BJ (cell line): ENCODE measurements around the gene DPYSL5. TPM values are rescaled to one million over a fixed set of nuclear protein-coding genes. Genes with fewer than 3 reads are reported as not detected.

Experiments used
- CTCF ChIA-PET: fragments of 350-600 bp; formaldehyde crosslinking; extraction: SDS; loops from one replicate; lab custom pipeline; 2021; ENCODE audit warnings: antibody characterized with exemption, inconsistent platforms; lab: Yijun Ruan, JAX
- POLR2A ChIA-PET: fragments of 300-600 bp; sonication (Branson Sonifier 250); formaldehyde crosslinking; extraction: SDS; loops from one replicate; lab custom pipeline; 2021; ENCODE audit warnings: antibody characterized with exemption; lab: Charles Lee
- DNase-seq: peaks from one replicate; pipeline ENCODE4 v3.0.0-alpha.2; 2011; ENCODE audit warnings: low read depth
- H3K27me3 ChIP-seq: 2 replicates; pipeline ENCODE4 v1.6.0; 2011; ENCODE audit warnings: low read length; ENCODE audit not compliant: control insufficient read depth, insufficient read depth
- H3K36me3 ChIP-seq: 2 replicates; pipeline ENCODE4 v1.5.1; 2011; ENCODE audit warnings: low read length; ENCODE audit not compliant: control insufficient read depth, insufficient read depth
- H3K4me3 ChIP-seq: 2 replicates; pipeline ENCODE4 v1.5.1; 2011; ENCODE audit warnings: low read depth, mild to moderate bottlenecking, control low read depth, low read length
- polyA minus RNA-seq: library from RNA; depleted of rRNA, polyadenylated mRNA; stranded (reverse); fragments of >200 nt; gene quantifications from 2 replicates; pipeline ENCODE4 v1.2.3, GENCODE V29; 2011; rRNA and poly(A)+ RNA removed
- polyA plus RNA-seq: library from polyadenylated mRNA; depleted of rRNA; stranded (reverse); fragments of >200 nt; gene quantifications from 2 replicates; pipeline ENCODE4 v1.2.3, GENCODE V29; 2011; rRNA removed
- TF ChIP-seq, protein P1 (sequence below): IDR thresholded peaks from 2 replicates; pipeline ENCODE4 v1.5.1; 2011; ENCODE audit warnings: low read depth, mild to moderate bottlenecking, control low read depth, inconsistent platforms, low read length, moderate library complexity; ENCODE audit not compliant: insufficient read depth

The DPYSL5 gene, protein sequence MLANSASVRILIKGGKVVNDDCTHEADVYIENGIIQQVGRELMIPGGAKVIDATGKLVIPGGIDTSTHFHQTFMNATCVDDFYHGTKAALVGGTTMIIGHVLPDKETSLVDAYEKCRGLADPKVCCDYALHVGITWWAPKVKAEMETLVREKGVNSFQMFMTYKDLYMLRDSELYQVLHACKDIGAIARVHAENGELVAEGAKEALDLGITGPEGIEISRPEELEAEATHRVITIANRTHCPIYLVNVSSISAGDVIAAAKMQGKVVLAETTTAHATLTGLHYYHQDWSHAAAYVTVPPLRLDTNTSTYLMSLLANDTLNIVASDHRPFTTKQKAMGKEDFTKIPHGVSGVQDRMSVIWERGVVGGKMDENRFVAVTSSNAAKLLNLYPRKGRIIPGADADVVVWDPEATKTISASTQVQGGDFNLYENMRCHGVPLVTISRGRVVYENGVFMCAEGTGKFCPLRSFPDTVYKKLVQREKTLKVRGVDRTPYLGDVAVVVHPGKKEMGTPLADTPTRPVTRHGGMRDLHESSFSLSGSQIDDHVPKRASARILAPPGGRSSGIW
- polyA plus RNA-seq (not detected in 2 replicates), polyA minus RNA-seq (not detected in 2 replicates)

DNA sequence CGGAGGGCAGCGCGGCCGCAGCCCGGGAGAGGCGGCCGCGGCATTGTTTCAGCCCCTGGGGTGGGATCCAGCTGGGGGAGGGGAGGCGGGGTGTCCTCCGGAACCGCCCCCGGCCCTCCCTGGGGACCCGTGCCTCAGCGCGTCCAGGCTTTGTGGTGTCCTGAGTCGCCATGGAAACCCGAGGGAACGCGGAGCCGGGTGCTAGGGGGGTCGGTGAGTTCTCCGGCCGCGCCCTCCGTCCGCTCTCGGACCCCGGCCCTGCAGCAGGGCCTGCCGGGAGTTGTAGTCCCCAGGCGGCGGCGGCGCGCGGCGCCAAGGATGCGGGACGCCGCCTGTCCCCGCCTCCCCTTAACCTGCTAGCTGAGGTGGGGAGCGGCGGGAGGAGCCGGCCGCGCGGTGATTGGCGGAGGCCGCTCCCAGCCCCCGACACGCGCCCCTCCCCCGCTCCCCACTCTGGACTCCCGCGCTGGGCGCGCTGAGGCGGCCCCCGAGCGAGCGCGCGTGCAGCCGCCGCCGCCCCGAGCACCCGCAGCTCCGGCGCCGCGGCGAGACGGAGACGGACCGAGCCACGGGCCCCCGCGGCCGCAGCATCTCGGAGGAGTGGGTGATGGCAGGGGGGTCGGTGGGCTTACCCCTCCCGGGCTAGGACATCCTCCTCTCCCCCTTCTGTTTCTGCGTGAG lies at the start of gene DPYSL5:
DPYSL5 (plus strand) TSS at position 478 of the 681 bp plus-strand sequence. CDS start 50,368 bp downstream, outside the sequence.
- Histone ChIP-seq H3K27me3 (peaks cover 58% of the 10 kb centered on the region), H3K4me3 (no peak within 1 kb of the TSS), H3K36me3 (no peaks in the 10 kb centered on the region)
- no peak for DNase-seq
- TF ChIP-seq, protein P1, sequence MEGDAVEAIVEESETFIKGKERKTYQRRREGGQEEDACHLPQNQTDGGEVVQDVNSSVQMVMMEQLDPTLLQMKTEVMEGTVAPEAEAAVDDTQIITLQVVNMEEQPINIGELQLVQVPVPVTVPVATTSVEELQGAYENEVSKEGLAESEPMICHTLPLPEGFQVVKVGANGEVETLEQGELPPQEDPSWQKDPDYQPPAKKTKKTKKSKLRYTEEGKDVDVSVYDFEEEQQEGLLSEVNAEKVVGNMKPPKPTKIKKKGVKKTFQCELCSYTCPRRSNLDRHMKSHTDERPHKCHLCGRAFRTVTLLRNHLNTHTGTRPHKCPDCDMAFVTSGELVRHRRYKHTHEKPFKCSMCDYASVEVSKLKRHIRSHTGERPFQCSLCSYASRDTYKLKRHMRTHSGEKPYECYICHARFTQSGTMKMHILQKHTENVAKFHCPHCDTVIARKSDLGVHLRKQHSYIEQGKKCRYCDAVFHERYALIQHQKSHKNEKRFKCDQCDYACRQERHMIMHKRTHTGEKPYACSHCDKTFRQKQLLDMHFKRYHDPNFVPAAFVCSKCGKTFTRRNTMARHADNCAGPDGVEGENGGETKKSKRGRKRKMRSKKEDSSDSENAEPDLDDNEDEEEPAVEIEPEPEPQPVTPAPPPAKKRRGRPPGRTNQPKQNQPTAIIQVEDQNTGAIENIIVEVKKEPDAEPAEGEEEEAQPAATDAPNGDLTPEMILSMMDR: no peak
- CTCF ChIA-PET: interaction anchor here (1.7 to 7.2 kb wide), 7 partner anchors 8 to 231 kb away, joined by 4 to 154 read pairs (median 23); no protein-coding TSS in a partner anchor
- POLR2A ChIA-PET: no interaction called here

DNA sequence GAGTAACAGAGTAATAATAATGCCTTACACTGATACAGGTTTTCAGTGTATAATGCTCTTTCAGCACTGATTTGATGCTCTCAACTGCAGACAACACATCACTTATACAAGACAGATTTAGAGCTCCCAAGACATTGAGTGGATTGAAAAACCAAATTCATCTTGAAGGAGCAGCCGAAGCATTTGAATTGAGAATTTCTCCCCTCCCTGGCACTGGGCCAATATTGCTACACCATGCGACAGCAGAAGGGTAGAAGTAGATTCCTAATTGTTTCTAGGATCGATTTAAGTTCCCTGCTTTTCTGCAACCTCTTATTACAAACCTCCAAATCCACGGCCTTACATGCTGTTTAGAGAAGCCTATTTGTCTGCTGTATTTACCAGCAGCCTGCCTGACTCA lies 46.6 kb upstream of the DPYSL5 start:
- CTCF ChIA-PET: no interaction called here
- H3K27me3 ChIP-seq: no peaks in the 10 kb centered on the region
- no peak overlapping the region for H3K4me3 ChIP-seq
- TF ChIP-seq, protein P1: no peak
- POLR2A ChIA-PET: no interaction called here
- no peak for DNase-seq
- no peaks in the 10 kb centered on the region for H3K36me3 ChIP-seq

DNA sequence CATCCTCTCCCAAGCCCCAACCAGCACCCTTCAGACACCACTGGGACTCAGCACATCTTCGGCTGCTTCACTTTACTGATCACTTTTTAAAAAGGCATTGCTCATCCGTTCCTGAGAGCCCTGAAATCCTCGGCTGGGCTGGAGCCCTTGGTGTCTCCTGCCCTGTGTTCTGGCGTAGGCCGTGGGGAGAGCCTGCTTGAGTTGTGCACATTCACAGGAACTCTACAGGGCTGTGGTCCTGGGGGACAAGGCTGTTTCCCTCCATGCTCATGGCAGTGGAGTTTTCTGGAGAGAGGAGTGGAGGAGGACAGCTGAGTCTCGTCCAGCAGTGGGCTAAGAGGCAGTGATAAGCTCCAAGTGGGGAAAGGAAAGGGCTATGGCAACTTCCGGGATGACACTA lies 46.1 kb upstream of the DPYSL5 start:
- DNase-seq: no peak
- CTCF ChIA-PET: no interaction called here
- Histone ChIP-seq H3K36me3 (no peaks in the 10 kb centered on the region), H3K4me3 (no peak overlapping the region), H3K27me3 (no peaks in the 10 kb centered on the region)
- POLR2A ChIA-PET: no interaction called here
- TF ChIP-seq, protein P1: no peak

DNA sequence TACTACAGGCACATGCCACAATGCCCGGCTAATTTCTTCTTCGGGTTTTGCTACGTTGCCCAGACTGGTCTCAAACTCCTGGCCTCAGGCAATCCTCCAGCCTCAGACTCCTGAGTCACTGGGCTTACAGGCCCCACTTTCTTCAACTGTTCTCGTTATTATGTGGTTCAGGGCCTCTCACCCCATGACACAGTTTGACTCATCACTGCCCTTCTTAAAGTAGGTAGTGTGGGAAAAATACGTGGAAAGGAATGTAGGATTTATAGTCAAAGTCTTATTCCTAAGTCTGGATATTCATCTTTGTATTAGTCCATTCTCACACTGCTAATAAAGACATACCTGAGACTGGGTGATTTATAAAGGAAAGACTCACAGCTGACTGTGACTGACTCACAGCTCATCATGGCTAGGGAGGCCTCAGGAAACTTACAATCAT lies 42.7 kb upstream of the DPYSL5 start:
- CTCF ChIA-PET: interaction anchor here (1.0 kb wide), 1 partner anchor 11 kb away, joined by 3 read pairs; no protein-coding TSS in a partner anchor
- no peaks in the 10 kb centered on the region for H3K27me3 ChIP-seq
- DNase-seq: peak; percentile 72
- no peaks in the 10 kb centered on the region for H3K36me3 ChIP-seq
- POLR2A ChIA-PET: no interaction called here
- TF ChIP-seq, protein P1: no peak
- no peak overlapping the region for H3K4me3 ChIP-seq
